Lower leg skin (tissue), 3 donors: ENCODE data around the gene EPC2.

Experiments used
- POLR2A ChIP-seq, 2 donors: fragments of 450-650 bp; IDR thresholded peaks; one replicate each; pipeline ENCODE4 v1.6.1; 2016 to 2017; ENCODE audit warnings: antibody characterized with exemption in 2 of 2, mild to moderate bottlenecking in 1 of 2, moderate library complexity in 1 of 2
- TF ChIP-seq, protein P1 (sequence below), 3 donors: fragments of 450-650 bp; IDR thresholded peaks; one replicate each; pipeline ENCODE4 v1.5.1; 2016; ENCODE audit warnings: antibody characterized with exemption in 3 of 3, mild to moderate bottlenecking in 3 of 3, moderate library complexity in 2 of 3

DNA sequence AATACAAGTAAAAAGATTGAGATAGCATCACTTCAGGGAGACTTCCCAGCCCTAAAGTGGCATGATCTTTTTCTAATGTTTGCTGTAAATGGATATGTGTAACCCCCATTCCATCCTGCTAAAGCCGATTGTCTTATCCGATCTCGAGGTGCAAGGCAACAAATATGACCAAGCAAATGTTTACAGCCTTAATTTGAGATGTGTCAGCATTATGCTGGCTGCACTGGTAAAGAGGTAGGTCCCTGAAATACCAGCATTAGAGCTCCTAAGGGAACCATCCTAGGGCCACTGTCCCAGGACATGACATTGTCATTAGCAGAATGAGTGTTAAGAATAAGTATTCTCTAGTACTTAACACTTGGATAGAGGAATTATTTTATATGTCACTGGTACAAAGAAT lies 108.4 kb downstream of the EPC2 start:
- TF ChIP-seq, protein P1, sequence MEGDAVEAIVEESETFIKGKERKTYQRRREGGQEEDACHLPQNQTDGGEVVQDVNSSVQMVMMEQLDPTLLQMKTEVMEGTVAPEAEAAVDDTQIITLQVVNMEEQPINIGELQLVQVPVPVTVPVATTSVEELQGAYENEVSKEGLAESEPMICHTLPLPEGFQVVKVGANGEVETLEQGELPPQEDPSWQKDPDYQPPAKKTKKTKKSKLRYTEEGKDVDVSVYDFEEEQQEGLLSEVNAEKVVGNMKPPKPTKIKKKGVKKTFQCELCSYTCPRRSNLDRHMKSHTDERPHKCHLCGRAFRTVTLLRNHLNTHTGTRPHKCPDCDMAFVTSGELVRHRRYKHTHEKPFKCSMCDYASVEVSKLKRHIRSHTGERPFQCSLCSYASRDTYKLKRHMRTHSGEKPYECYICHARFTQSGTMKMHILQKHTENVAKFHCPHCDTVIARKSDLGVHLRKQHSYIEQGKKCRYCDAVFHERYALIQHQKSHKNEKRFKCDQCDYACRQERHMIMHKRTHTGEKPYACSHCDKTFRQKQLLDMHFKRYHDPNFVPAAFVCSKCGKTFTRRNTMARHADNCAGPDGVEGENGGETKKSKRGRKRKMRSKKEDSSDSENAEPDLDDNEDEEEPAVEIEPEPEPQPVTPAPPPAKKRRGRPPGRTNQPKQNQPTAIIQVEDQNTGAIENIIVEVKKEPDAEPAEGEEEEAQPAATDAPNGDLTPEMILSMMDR (IDR thresholded peaks at IDR 0.05): no peak
- TF ChIP-seq POLR2A (IDR thresholded peaks at IDR 0.05): no peak
